C4-2B (cell line): ENCODE results near the gene ARHGAP22.

Source experiments
- ZFX ChIP-seq: fragments of 450-650 bp; IDR thresholded peaks from 2 replicates; pipeline ENCODE4 v1.6.1; 2017
- TF ChIP-seq, protein P1 (sequence below): fragments of 450-650 bp; conservative IDR thresholded peaks from 2 replicates; pipeline ENCODE4 v1.5.1; 2017; ENCODE audit warnings: mild to moderate bottlenecking

DNA sequence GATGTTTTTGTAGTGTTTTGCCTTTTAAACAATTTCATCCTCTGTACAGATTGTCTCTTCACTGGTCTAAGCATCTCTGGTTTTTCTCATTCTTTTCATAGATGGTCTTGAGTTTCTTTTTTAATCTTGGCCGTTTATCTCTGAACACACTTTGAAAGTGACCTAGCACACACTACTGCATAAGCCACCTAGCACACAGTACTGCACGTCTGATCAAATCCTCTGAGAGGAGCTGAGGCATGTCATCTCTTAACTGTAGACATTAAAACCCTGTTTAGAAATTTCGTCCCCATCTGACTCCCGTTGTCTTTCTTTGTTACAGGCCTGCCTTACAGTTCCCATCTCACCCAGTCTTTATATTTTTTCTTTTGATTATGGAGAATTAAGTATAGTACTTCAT is 198.2 kb downstream of the ARHGAP22 start:
- TF ChIP-seq, protein P1, sequence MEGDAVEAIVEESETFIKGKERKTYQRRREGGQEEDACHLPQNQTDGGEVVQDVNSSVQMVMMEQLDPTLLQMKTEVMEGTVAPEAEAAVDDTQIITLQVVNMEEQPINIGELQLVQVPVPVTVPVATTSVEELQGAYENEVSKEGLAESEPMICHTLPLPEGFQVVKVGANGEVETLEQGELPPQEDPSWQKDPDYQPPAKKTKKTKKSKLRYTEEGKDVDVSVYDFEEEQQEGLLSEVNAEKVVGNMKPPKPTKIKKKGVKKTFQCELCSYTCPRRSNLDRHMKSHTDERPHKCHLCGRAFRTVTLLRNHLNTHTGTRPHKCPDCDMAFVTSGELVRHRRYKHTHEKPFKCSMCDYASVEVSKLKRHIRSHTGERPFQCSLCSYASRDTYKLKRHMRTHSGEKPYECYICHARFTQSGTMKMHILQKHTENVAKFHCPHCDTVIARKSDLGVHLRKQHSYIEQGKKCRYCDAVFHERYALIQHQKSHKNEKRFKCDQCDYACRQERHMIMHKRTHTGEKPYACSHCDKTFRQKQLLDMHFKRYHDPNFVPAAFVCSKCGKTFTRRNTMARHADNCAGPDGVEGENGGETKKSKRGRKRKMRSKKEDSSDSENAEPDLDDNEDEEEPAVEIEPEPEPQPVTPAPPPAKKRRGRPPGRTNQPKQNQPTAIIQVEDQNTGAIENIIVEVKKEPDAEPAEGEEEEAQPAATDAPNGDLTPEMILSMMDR = no peak
- TF ChIP-seq ZFX = no peak
